ENCODE results near the gene OR9A2.
"Not testable (repeated sequence)": the region's sequence is repeated elsewhere in the genome, so short reads cannot be mapped to it uniquely, and the experiment has no call there.

OR9A2 gene

GRCh38 chr7:142984297-142984696 is 42.6 kb downstream of the OR9A2 start:
- no peaks in the 10 kb centered on the region for H3K36me3 Mint-ChIP-seq (ENCODE audit: low read depth)
- DNase-seq = no peak
- no peak for TF ChIP-seq CTCF (IDR thresholded peaks at IDR 0.05)

GRCh38 chr7:142983825-142984224 is 43.1 kb downstream of the OR9A2 start:
- no peak for TF ChIP-seq CTCF (IDR thresholded peaks at IDR 0.05)
- H3K36me3 Mint-ChIP-seq (ENCODE audit: low read depth) = no peaks in the 10 kb centered on the region
- DNase-seq = no peak
- H3K4me3 Mint-ChIP-seq = no peak overlapping the region
- peaks cover 23% of the 10 kb centered on the region for H3K27me3 Mint-ChIP-seq (ENCODE audit: low read depth, poor library complexity)
- no peaks in the 10 kb centered on the region for H3K4me1 Mint-ChIP-seq
- H3K9me3 Mint-ChIP-seq = peaks cover 22% of the 10 kb centered on the region
- H3K27ac Mint-ChIP-seq = no peak overlapping the region

More at GRCh38 chr7:142984297-142984696, 42.6 kb downstream of the OR9A2 start:
- peaks cover 17% of the 10 kb centered on the region for H3K9me3 Mint-ChIP-seq
- no peak overlapping the region for H3K27ac Mint-ChIP-seq
- no peaks in the 10 kb centered on the region for H3K4me1 Mint-ChIP-seq
- H3K27me3 Mint-ChIP-seq (ENCODE audit: low read depth, poor library complexity) = peaks cover 27% of the 10 kb centered on the region
- H3K4me3 Mint-ChIP-seq = no peak overlapping the region

GRCh38 chr7:142978402-142978801 is 48.5 kb downstream of the OR9A2 start:
- H3K4me1 Mint-ChIP-seq, H3K27ac Mint-ChIP-seq: not testable (repeated sequence)
- peaks cover 37% of the 10 kb centered on the region for H3K9me3 Mint-ChIP-seq

More at GRCh38 chr7:142978402-142978801, 48.5 kb downstream of the OR9A2 start:
- H3K27me3 Mint-ChIP-seq (ENCODE audit: low read depth, poor library complexity) = peaks cover 25% of the 10 kb centered on the region
- H3K4me3 Mint-ChIP-seq; H3K36me3 Mint-ChIP-seq (ENCODE audit: low read depth); DNase-seq: not testable (repeated sequence)
